Right atrium auricular region (tissue), 2 donors: ENCODE results near the gene C9orf78. TPM values are rescaled to one million over a fixed set of nuclear protein-coding genes. Genes with fewer than 3 reads are reported as not detected.

Experiments
- DNase-seq: peaks from one replicate; pipeline ENCODE4 v3.0.0-alpha.2; 2019; ENCODE audit warnings: low spot score
- H3K27ac ChIP-seq, 2 donors: fragments of 200-600 bp; sonication (generic); 1 replicate in 1 of 2; 2 replicates in 1 of 2; pipeline ENCODE4 v1.5.1; 2016 to 2019
- H3K27me3 ChIP-seq, 2 donors: fragments of 200-600 bp; sonication (generic); one replicate each; pipeline versions ENCODE4 v1.5.1 to v1.6.0; 2017 to 2019
- H3K36me3 ChIP-seq: fragments of 200-600 bp; sonication (generic); one replicate; pipeline ENCODE4 v1.5.1; 2016
- H3K4me1 ChIP-seq, 2 donors: fragments of 200-600 bp; sonication (generic); one replicate each; pipeline versions ENCODE4 v1.5.1 to v1.6.0; 2017 to 2019
- H3K4me3 ChIP-seq, 2 donors: fragments of 200-600 bp; sonication (generic); 1 replicate in 1 of 2; 2 replicates in 1 of 2; pipeline ENCODE4 v1.5.1; 2017 to 2019; ENCODE audit warnings: mild to moderate bottlenecking in 1 of 2, moderate library complexity in 1 of 2
- H3K9me3 ChIP-seq, 2 donors: fragments of 200-600 bp; sonication (generic); one replicate each; pipeline ENCODE4 v1.5.1; 2019
- total RNA-seq, 2 donors: library from RNA; depleted of rRNA; stranded (reverse); fragments of >200 nt; gene quantifications; one replicate each; pipeline ENCODE4 v1.1.0, GENCODE V29; 2016
- TF ChIP-seq, protein P1 (sequence below), 2 donors: fragments of 200-600 bp; sonication (generic); IDR thresholded peaks; one replicate each; pipeline ENCODE4 v1.5.1; 2019; ENCODE audit warnings: antibody characterized with exemption in 2 of 2

The C9orf78 gene
- total RNA-seq, 2 donors from 2014 or later: 43.1 to 67.2 TPM

DNA sequence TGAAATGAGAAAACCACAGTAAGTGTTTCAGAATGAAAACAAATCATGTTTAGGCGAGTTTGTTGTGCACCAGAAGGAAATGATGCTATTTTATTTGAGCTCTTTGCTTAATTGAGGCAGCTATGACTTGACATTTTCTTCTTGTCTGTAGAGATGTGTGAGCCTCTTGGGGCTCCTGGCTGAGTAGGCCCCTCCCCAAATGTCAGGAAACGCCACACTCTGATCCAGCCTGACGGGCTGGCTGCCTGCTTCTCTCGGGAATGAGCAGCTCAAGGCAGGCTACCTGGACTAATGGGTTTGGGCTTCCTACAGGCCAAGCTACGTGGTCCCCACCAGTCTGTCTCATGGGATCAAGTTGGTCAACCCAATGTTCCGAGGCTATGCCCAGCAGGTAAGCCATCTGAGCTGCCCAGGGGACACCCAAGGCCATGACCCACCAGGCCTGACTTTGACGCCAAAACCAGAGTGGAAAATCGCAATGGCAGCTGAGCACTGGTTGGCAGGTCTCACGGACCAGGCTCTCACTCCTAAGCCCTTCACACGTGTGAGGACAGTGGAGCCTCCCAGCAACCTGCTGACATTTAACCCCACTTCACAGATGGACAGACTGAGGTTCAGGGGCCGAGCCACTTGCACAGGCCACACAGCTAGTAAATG, 30.0 kb upstream of the C9orf78 start:
- TF ChIP-seq, protein P1, sequence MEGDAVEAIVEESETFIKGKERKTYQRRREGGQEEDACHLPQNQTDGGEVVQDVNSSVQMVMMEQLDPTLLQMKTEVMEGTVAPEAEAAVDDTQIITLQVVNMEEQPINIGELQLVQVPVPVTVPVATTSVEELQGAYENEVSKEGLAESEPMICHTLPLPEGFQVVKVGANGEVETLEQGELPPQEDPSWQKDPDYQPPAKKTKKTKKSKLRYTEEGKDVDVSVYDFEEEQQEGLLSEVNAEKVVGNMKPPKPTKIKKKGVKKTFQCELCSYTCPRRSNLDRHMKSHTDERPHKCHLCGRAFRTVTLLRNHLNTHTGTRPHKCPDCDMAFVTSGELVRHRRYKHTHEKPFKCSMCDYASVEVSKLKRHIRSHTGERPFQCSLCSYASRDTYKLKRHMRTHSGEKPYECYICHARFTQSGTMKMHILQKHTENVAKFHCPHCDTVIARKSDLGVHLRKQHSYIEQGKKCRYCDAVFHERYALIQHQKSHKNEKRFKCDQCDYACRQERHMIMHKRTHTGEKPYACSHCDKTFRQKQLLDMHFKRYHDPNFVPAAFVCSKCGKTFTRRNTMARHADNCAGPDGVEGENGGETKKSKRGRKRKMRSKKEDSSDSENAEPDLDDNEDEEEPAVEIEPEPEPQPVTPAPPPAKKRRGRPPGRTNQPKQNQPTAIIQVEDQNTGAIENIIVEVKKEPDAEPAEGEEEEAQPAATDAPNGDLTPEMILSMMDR (IDR thresholded peaks at IDR 0.05): no peak
- no peaks in the 10 kb centered on the region for H3K27me3 ChIP-seq
- no peaks in the 10 kb centered on the region for H3K9me3 ChIP-seq
- no peak overlapping the region for H3K27ac ChIP-seq
- H3K4me3 ChIP-seq: no peak overlapping the region
- no peak for DNase-seq
- peaks cover 36% of the 10 kb centered on the region for H3K36me3 ChIP-seq
- H3K4me1 ChIP-seq: peaks cover 0 to 6% of the 10 kb centered on the region in 2 donors

DNA sequence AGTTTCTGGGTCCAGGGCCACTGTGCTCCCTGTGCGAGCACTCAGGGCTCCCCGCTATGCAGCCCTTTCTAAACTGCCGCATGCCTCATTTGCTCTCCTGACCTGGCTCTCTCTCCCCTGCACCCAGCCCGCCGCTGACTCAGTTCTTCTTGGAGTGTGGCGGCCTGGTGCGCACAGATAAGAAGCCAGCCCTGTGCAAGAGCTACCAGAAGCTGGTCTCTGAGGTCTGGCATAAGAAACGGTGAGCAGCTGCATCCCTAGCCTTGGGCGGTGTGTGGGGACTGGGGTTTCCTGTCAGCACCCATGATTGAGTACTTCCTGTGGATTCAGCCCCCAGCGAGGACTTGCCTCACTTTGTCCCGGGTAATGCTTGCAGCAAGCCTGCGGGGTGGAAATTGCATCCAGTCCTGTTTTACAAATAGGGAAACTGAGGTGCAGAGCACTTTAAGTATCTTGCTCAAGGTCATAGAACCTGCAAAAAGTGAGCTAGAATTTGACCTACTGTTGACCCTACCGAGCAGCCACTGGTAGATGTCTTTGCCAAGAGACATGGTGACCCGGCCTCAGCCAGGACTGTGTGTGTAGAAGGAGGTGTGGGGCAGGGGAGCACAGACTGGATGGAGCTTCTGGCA, 28.1 kb upstream of the C9orf78 start:
- no peak overlapping the region for H3K27ac ChIP-seq
- peaks cover 45% of the 10 kb centered on the region for H3K36me3 ChIP-seq
- no peaks in the 10 kb centered on the region for H3K27me3 ChIP-seq
- H3K9me3 ChIP-seq: no peaks in the 10 kb centered on the region
- no peak for DNase-seq
- H3K4me1 ChIP-seq: no peaks in the 10 kb centered on the region
- H3K4me3 ChIP-seq: no peak overlapping the region
- TF ChIP-seq, protein P1 (IDR thresholded peaks at IDR 0.05): no peak

DNA sequence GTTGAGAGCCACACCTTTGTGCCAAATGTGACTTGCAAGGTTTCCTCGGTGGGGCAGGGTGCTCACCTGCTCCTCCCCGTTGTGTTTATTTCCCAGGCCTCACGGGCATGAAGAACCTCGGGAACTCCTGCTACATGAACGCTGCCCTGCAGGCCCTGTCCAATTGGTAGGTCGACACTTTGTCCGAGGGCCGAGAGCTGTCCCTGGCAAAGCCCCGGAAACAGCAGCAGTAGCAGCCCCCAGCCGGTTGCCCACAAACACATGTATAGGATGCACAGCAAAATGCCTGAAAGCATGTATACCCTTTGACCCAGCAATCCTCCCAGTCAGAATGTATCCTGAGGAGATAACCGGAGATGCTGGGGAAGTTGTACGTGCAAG, 26.4 kb upstream of the C9orf78 start:
- Histone ChIP-seq H3K4me1 (no peaks in the 10 kb centered on the region), H3K27ac (no peak overlapping the region), H3K9me3 (no peaks in the 10 kb centered on the region), H3K36me3 (peaks cover 50% of the 10 kb centered on the region), H3K27me3 (no peaks in the 10 kb centered on the region), H3K4me3 (no peak overlapping the region)
- DNase-seq: no peak
- TF ChIP-seq, protein P1 (IDR thresholded peaks at IDR 0.05): no peak

DNA sequence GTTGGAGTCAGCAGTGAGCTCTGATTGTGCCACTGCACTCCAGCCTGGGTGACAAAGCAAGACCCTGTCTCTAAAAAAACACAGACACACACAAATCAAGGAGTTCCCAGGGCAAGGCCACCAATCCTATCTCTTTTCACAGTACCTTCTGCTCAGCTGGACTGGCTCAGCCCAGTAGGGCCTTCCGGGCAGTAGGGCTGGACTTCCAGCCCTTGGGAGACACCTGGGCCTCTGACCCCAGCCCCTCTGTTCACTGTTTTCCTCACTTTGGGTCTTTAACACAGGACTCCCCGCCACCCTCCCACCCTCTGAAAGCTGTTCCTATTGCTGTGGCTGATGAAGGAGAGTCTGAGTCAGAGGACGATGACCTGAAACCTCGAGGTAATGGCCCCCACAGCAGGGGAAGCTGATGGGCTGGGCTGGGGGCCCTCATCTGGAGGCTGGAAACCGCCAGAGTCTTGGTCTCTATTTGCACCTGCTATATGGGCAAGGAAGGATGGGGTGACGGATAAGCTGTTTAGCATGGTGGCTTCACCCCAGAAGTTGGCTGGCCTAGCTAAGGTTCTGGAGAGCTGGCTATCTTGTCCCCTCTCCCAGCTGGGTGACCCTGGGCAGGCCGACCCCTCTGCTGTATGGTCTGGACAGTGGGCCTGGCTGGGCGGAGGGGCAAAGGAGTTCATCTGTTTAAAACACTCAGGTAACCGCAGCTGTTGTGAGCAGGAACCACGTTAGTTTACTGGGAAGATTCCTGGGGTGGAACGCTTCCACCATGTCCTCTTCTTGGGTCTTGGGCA, 25.8 kb upstream of the C9orf78 start:
- no peaks in the 10 kb centered on the region for H3K4me1 ChIP-seq
- H3K4me3 ChIP-seq: no peak overlapping the region
- H3K36me3 ChIP-seq: peaks cover 44% of the 10 kb centered on the region
- no peak overlapping the region for H3K27ac ChIP-seq
- no peaks in the 10 kb centered on the region for H3K27me3 ChIP-seq
- TF ChIP-seq, protein P1 (IDR thresholded peaks at IDR 0.05): no peak
- no peak for DNase-seq
- H3K9me3 ChIP-seq: no peaks in the 10 kb centered on the region

DNA sequence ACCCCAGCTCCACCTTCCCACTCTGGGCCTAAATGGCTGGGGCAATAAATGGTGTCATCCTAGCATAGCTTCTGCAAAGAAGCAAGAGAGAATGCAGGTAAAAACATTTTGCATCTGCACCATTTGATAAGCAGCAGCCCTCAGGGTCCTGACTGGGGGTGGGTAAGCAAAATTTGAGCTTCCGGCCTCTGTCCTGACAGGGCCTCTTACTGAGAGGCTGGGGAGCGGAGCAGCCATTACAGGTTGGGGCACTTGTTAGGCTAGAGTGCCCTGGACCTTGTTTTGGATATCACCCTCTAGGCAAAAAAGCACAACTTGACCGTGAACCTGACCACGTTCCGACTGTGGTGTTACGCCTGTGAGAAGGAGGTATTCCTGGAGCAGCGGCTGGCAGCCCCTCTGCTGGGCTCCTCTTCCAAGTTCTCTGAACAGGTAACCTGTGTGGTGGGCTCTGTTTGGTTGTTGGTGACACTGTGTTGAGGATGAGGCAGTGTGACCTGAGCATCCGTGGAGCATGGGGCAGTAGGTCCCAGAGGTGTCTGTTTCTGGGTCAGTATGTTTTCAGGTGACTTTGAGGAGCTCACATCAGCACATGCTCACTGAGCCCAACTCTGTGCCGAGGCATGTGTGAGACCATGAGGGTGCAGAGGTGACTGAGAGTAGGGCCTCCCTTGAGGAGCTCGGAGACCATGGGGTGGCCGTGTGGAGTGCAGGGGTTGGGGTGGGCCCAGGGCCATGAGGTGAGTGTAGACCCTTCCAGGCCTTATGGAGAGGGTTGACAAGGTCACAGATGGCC, 23.3 kb upstream of the C9orf78 start:
- TF ChIP-seq, protein P1 (IDR thresholded peaks at IDR 0.05): no peak
- Histone ChIP-seq H3K4me1 (no peaks in the 10 kb centered on the region), H3K27ac (no peak overlapping the region), H3K36me3 (peaks cover 53% of the 10 kb centered on the region), H3K9me3 (no peaks in the 10 kb centered on the region), H3K27me3 (no peaks in the 10 kb centered on the region), H3K4me3 (no peak overlapping the region)
- no peak for DNase-seq
